Activated naive CD4-positive, alpha-beta T cell (primary cell): ENCODE data around the gene TFRC.
"Not testable (repeated sequence)": the region's sequence is repeated elsewhere in the genome, so short reads cannot be mapped to it uniquely, and the experiment has no call there.

Source experiments
- DNase-seq, 4 experiments: peaks; one replicate each; lab custom pipeline; 2025; lab: John Stamatoyannopoulos, UW

Gene TFRC

DNA sequence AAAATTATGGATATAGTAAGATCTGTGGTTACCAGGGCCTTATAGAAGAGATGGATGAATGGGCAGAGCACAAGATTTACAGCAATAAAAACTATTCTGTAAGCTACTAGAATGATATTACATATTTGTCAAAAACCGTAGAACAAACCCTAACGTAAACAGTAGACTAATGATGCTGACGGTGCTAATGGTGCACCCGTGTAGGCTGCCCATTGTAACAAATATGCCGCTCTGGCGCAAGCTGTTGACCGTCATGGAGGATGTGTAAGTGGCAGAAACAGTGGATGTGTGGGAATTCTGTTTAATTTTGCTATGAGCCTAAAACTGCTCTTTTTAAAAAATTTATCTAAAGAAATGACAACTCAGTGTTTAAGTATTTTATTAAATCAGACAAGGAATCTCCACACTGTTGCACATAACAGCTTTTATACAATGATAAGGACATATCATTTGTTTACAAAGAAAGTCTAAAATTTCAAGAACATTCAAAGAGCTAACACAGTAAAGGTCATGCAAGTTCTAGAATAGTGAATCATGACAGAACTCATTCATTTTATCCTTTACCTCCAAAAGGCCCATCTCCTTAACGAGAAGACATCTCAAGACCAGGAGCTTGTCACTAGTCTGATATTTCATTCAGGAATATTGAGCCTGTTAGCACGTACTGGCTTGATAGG lies 32.8 kb downstream of the TFRC start:
- DNase-seq = no peak

DNA sequence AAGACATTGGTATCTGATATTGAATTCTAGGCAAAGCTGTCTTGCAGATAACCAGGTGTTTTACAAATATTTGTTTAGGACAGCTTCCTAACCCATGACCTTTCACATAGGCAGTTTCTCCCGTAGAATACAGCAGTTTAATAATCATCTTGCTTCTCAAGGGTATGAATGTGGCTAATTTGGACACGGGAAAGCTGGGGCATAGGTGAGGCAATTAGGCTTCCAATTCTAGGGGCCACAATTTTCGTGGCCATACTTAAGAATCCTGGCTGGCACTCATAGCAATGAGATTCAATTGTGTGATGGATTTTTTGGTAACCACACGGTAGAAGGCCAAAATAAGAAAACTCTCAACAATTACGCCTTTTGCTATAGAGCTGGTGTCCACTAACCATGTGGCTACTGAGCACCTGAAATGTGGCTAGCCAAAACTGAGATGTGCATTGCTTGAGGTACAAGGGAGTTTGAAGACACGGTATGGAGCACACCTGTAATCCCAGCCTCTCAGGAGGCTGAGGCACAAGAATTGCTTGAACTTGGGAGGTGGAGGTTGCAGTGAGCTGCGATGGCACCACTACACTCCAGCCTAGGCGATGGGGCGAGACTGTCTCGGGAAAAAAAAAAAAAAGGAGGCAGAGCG lies 34.4 kb downstream of the TFRC start:
- DNase-seq = no peak

DNA sequence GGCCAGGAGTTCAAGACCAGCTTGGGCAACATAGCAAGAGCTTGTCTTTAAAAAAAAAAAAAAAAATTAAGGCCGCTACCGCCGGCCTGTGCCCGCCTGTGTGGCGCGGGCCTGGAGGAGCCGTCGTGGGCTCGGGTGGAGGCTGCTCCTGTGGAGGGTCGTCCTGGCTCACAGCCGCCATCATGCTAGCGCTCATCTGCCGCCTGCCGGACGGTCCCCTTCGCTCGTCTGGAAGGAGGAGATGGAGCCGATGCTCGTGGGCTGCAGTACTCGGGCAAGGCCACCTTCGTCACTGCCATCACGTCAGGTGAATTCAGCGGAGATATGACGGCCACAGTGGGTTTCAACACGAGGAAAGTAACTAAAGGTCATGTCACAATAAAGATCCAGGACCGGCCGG lies 37.4 kb downstream of the TFRC start:
- no peak for DNase-seq

DNA sequence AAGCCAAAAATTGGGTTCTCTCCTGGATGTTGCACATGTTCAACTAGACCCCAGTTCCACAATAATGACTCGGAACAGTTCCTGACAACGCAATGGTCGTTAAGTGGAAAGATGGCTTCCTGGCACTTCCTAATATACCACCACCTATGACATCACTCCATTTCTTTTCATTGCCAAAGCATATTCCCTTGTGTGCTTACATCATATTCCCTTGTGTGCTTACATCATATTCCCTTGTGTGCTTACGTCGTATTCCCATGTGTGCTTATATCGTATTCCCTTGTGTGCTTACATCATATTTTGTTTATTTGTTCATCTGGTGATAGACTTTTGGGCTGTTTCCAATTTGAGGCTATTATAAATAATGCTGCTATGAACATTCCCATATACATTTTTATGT lies 39.2 kb downstream of the TFRC start:
- no peak for DNase-seq

DNA sequence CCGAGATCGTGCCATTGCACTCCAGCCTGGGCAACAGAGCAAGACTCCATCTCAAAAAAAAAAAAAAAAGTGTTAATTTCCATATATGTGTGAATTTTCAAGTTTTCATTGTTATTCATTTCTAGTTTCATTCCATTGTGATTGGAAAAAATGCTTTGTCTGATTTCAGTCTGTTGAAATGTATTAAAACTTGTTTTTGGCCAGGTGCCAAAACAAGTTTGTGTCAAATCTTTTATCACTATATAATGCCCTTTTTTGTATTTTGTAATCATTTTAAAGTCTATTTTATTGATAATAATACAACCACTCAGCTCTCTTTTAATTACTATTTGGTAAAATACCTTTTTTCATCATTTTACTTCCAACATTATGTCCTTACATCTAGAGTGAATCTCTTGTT lies 42.5 kb downstream of the TFRC start:
- DNase-seq = no peak

DNA sequence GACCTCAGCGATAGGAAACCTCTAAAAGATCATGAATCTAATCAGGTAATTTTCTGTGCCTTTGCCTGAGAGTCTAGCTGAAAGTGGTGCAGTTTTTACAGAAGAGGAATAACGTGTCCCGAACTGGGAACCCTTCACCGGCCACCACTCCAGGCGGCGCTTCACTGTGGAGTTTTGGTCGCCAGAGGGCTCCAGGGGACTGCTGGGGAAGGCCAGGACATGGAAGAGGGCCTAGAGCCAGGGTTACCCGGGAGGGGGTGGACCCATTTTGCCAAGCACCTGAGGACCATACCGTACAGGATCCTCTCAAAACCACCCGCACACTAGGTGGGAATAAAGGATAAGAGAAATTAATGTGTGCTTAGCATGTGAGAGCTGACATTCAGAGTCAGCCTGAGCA lies 55.8 kb downstream of the TFRC start:
- DNase-seq = not testable (repeated sequence)

DNA sequence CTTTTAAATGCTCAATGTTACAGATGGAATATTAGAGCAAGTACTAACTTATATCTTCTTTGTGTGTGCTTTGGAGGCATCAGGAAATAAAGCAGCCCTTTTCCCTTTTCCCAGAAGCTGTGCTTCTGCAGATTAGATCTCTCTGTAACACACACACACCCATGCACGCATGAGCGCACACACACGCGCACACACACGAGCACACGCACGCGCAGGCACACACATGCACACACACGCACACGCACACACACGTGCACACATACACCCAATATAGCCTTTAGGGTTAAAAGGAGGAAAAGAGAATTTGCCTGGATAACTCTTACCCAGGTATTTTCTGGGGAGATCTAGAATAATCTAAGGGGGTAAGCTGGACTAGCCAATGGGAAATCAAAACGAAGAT lies 56.9 kb downstream of the TFRC start:
- no peak for DNase-seq

DNA sequence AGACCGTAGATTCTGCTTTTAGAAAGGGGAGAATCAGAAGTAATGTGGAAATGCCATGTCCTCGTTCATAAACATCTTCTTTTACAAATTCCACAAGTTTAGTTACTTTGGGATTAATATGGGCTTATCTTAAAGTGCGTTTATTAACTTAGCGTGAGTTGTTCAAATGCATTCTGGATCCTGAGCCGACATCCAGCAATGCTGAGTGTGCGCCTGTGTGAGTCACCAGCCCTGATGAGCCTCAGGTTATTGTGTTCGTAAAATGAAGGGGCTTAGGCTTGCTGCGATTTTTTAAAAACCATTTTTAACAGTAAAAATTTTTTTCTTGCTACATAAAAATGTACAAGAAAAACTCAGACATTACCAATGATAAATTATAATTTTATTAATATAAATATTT lies 57.9 kb downstream of the TFRC start:
- no peak for DNase-seq

DNA sequence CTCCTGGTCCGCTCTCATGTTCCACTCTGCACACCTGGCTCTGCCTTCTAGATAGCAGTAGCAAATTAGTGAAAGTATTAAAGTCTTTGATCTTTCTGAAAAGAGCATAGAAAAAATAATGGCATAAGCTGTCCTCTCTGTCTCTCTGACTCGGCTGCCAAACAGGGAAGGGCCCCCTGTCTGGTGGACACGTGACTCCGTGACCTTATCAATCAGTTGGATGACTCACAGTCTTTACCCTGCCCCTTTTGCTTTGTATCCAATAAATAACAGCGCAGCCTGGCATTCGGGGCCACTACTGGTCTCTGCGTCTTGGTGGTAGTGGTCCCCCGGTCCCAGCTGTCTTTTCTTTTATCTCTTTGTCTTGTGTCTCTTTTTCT lies 59.4 kb downstream of the TFRC start:
- not testable (repeated sequence) for DNase-seq

DNA sequence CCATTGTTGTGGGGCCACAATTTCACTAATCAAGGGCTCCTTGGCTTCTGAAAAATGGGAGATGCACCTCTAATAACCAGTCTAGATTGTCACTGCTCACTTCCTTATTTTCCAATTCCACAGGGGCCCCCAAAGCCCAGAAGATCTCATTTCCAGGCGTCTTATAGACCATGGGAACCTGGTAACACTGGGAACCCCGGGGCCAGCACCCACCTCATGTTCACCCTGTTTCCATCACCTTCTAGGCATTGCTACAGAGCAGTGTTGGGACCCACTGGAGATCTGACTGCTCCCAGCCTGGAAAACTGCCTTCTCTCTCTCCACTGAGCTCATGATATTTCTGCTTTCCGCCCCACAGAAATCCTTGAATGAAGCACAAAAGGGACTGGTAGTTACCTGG lies 61.5 kb downstream of the TFRC start:
- DNase-seq = no peak

DNA sequence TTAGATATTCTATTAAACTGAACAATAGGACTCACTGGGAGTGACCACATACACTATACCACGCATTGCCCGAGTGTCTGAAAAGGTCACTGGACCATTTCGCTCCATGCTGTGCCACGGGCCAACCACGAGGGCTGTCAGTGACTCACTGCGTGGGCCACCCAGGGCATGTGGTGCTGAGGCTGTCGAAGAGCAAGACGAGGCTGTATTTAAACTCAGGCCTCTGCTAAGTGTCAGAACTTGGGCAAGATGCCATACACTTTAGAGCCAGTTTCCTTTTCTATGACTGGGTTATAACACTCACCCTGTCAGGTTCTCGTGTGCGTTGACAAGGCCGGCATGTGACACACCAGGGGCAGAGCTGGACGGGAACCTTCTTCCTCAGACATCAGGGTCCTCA lies 62.3 kb downstream of the TFRC start:
- not testable (repeated sequence) for DNase-seq

DNA sequence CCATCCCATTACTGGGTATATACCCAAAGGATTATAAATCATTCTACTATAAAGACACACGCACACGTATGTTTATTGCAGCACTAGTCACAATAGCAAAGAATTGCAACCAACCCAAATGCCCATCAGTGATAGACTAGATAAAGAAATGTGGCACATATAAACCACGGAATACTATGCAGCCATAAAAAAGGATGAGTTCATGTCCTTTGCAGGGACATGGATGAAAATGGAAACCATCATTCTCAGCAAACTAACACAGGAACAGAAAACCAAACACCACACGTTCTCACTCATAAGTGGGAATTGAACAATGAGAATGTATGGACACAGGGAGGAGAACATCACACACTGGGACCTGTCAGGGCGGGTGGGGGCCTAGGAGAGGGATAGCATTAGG lies 63.7 kb downstream of the TFRC start:
- not testable (repeated sequence) for DNase-seq

DNA sequence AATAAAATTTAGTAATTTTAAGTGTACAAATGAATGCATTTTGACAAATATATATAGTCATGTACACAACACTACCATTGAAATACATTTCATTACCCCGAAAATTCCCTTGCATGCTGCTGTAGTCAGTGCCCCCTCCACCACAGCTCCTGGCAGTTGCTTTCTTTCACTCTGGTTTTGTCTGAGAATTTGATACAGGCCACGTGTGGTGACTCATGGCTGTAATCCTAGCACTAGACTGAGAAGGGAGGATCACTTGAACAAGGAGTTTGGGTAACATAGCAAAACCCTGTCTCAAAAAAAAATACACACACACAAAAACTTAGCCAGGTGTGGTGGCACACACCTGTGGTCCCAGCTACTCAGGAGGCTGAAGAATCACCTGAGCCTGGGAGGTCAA lies 65.4 kb downstream of the TFRC start:
- DNase-seq = no peak

DNA sequence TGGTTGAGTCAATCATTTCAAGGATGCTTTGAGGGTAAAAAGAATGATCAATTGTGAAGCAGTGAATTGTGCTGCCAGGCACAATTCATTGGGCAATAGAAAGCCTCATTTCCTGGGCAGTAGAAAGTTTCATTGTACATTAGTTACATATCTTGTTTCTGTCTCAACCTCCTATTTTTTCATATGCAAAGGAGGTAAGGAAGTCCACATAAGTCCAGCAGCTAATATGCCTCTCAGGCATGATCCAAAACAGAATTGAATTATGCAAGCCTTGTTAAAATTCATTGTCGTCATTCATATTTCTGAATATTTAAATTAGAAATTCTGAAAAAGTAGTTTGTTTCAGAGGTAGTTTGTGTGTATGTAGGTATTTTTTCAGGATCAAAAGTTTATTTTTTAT lies 65.8 kb downstream of the TFRC start:
- DNase-seq = no peak

DNA sequence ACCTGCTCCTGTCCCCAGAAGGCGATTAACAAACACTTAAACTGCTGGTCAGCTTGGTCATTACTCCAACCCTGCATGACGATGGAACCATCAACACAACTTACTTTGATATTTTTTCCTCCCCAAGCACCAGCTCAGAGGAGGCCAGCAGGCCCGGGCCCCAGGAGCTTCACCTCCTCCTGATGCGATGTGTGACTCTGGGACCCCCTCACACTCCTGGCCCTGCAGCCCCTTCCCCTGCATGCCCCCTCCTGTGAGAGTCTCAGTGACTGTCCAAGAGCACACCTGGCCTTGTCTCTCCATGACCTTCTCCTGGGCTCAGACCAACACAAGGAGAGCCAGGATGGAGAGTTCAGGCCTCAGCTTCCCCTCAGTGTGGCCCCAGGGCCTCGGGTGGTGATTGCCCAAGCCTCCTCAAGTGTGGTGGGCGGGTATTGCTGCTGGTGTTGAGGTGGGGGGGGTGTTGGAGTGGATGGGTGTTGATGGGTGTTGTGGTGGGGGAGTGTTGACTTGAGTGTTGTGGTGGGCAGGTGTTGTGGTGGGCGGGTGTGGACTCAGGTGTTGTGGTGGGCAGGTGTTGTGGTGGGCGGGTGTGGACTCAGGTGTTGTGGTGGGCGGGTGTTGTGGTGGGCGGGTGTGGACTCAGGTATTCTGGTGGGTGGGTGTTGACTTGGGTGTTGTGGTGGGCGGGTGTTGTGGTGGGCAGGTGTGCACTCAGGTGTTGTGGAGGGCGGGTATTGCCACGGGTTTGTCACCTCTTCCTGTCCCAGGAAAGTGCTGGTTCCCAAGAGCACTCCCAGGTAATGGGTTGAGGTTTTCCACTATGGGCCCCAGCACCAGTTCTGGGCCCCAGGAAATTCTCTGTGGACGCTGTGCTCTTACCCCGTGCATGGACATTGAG lies 68.1 kb downstream of the TFRC start:
- DNase-seq = no peak

DNA sequence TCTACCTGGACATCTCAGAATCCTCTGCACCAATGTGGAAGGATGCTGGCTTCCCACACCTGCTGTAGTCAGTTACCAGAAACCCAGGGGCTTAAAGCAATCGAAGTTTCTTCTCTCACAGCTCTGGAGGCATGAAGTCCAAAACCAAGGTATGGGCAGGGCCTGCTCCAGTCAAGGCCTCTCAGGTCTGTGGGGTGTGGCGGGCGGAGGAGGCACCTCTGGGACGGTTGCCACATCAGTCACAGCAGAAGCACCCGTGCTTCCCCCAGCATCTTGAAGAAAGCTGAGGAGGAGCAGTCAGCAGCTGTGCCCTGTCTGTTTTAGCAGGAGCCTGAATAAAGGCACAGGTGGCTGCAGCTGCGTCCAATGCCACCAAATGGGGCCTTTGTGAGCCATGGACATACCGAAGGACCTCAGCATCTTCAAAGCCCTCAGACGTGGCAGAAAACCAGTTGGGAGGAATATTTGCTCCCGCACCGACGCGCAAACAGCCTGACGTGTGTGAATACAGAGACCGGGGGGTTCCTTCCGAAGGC lies 68.9 kb downstream of the TFRC start:
- DNase-seq = no peak

DNA sequence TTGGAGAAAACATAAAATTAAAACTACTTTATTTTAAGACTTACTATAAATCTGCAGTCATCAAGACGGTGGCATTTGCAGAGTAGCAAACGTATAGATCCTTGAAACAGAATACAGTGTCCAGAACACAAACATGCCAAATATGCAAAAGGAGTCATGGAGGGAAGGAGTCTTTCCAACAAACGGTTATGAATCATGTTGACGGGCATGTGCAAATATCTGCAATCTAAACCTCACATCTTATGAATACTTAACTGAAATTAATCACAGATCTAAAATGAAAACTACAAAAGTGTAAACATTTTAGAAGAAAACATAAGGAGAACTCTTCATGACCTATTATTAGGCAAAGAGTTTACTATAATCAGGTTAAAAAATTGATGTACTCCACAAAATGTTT lies 69.4 kb downstream of the TFRC start:
- DNase-seq = no peak

DNA sequence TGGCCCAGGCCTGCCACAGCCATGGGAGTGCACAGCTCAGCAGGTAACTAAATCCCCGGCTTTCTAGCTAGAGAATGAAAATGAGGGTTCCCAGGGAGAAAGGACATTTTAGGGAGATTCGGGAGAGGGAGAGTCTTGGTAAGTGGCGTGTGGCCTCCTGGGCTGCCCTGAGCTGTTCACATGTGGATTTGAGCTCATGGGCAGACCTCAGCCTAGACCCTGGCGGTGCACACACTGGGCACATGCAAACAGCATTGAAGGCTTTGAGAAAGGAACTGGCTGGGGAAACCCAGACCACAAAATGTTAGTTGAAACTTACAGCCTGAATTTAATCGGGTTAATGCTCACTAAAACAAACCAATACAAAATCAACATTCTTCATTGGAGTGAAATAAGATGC lies 72.4 kb downstream of the TFRC start:
- DNase-seq = no peak

DNA sequence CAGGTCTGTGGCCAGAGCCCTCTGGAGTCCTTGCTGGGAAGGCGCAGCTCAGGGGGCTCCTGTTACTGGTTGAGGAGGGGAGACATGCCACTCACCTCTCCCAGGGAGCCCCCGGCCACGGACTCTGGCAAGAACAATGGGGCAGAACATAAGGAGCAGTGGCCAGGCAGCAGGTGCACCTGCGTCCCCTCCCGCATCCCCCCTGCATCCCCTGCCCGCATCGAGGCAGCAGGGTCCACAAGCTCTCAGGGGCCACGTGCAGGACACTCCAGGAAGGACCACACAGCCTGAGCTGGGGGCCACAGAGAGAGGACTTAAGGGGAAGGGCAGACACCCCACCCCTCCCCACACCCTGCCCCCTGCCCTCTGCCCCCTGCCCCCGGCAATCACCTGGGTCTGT lies 73.0 kb downstream of the TFRC start:
- no peak for DNase-seq

DNA sequence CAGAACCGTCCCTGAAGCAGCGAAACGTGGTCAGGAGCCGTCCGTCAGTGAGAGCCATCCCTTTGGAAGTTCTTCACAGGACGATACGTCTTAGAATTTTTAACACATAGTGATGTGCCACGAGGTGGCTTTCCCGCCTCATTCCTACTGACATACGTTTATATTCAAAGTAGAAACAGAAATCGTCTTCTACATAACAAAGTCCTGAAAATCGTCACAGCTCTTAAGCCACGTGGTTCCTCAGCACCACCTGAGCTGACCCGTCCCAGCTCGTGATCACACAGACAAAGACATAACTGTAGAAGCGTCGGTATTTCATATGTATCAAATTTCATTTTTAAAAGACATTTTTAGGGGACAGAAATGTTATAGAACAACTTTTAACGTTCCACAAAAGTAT lies 73.5 kb downstream of the TFRC start:
- no peak for DNase-seq

DNA sequence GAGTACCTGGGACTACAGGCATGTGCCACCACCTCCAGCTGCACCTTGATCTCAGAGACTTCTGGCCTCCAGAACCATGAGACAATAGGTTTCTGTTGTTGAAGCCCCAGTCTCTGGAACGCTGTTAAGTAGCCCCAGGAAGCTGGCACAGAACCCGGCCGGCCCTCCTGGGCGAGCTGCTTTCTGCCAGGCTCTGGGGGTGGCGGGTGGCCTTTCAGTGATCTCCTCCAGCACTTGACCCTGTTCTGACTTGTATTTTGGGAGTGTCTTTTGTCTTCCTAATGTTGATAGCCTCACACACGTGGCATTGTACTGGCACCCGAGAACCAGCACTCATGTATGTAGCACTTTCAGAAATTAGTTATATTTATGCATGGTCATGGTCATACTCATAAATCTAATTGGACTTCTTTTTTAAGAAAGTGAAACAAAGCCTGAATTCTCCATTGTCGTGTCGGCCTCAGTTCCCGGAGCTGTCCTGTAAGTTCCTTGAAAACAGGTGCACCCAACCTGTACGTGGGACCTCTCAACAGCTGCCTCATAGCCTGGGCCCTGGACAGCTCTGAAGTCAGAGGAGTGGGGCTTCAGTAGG lies 74.0 kb downstream of the TFRC start:
- DNase-seq = no peak

DNA sequence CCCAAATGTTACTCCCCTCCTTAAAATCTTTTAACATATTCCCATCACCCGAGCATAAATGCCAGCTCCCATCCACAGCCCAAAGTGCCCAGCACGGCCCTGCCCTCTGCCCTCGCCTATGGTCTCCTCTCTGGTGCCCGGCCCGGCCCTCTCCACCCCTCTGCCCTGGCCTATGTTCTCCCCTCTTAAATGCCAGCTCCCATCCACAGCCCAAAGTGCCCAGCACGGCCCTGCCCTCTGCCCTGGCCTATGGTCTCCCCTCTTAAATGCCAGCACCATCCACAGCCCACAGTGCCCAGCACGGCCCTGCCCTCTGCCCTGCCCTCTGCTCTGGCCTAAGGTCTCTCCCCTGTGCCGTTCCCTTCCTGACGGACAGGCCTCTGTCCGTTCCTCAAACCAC lies 76.6 kb downstream of the TFRC start:
- DNase-seq = not testable (repeated sequence)
